ENCODE data around the gene HELB.

HELB gene

GRCh38 chr12:66380769-66381535, 78.7 kb downstream of the HELB start:
- no peaks in the 10 kb centered on the region for H3K27me3 ChIP-seq (ENCODE audit: control insufficient read depth, insufficient read depth, low read length)
- H2AFZ ChIP-seq, result no peak overlapping the region
- TF ChIP-seq, protein P1, sequence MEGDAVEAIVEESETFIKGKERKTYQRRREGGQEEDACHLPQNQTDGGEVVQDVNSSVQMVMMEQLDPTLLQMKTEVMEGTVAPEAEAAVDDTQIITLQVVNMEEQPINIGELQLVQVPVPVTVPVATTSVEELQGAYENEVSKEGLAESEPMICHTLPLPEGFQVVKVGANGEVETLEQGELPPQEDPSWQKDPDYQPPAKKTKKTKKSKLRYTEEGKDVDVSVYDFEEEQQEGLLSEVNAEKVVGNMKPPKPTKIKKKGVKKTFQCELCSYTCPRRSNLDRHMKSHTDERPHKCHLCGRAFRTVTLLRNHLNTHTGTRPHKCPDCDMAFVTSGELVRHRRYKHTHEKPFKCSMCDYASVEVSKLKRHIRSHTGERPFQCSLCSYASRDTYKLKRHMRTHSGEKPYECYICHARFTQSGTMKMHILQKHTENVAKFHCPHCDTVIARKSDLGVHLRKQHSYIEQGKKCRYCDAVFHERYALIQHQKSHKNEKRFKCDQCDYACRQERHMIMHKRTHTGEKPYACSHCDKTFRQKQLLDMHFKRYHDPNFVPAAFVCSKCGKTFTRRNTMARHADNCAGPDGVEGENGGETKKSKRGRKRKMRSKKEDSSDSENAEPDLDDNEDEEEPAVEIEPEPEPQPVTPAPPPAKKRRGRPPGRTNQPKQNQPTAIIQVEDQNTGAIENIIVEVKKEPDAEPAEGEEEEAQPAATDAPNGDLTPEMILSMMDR (IDR thresholded peaks at IDR 0.05), result no peak
- H3K4me1 ChIP-seq, result no peaks in the 10 kb centered on the region
- H3K4me2 ChIP-seq (ENCODE audit: low read length), result no peak overlapping the region
- H3K9me3 ChIP-seq (ENCODE audit: control insufficient read depth, low read length), result no peaks in the 10 kb centered on the region
- no peaks in the 10 kb centered on the region for H3K36me3 ChIP-seq (ENCODE audit: control insufficient read depth, insufficient read depth, low read length)
- H3K27ac ChIP-seq, result no peak overlapping the region
- H3K9ac ChIP-seq, result no peak overlapping the region
- no peak overlapping the region for H3K4me3 ChIP-seq (ENCODE audit: low read depth, low read length)
- H3K79me2 ChIP-seq, result no peaks in the 10 kb centered on the region

GRCh38 chr12:66387117-66387516, 84.8 kb downstream of the HELB start:
- no peak overlapping the region for H2AFZ ChIP-seq
- no peak overlapping the region for H3K9ac ChIP-seq
- no peaks in the 10 kb centered on the region for H3K4me1 ChIP-seq
- no peaks in the 10 kb centered on the region for H3K27me3 ChIP-seq (ENCODE audit: control insufficient read depth, insufficient read depth, low read length)
- H3K9me3 ChIP-seq (ENCODE audit: control insufficient read depth, low read length), result no peaks in the 10 kb centered on the region
- no peaks in the 10 kb centered on the region for H3K36me3 ChIP-seq (ENCODE audit: control insufficient read depth, insufficient read depth, low read length)
- no peak overlapping the region for H3K4me2 ChIP-seq (ENCODE audit: low read length)
- TF ChIP-seq, protein P1 (IDR thresholded peaks at IDR 0.05), result no peak
- H3K27ac ChIP-seq, result no peak overlapping the region
- no peak overlapping the region for H3K4me3 ChIP-seq (ENCODE audit: low read depth, low read length)
- no peaks in the 10 kb centered on the region for H3K79me2 ChIP-seq

Data from parathyroid adenoma (tissue), 2 donors.